Neural cell (in vitro differentiated cells): ENCODE data around the gene ERBB4.

ENCODE experiments used
- EZH2 ChIP-seq: fragments of 200-600, 300-800 bp; shearing (Covaris generic), sonication (generic); IDR thresholded peaks from 2 replicates; pipeline ENCODE4 v1.6.1; 2014; ENCODE audit warnings: antibody characterized with exemption, low read length, borderline replicate concordance, mild to moderate bottlenecking; ENCODE audit not compliant: insufficient read depth, poor library complexity, severe bottlenecking
- MXI1 ChIP-seq: fragments of 450-650 bp; conservative IDR thresholded peaks from 2 replicates; pipeline ENCODE4 v1.6.1; 2014; ENCODE audit warnings: antibody characterized with exemption, mild to moderate bottlenecking; ENCODE audit not compliant: poor library complexity, severe bottlenecking
- POLR2AphosphoS5 ChIP-seq: IDR thresholded peaks from 2 replicates; pipeline ENCODE4 v1.6.1; 2012
- RAD21 ChIP-seq: fragments of 450-650 bp; conservative IDR thresholded peaks from 2 replicates; pipeline ENCODE4 v1.6.1; 2014; ENCODE audit warnings: antibody characterized with exemption, mild to moderate bottlenecking, moderate library complexity
- TF ChIP-seq, protein P1 (sequence below): fragments of 450-650 bp; IDR thresholded peaks from 2 replicates; pipeline ENCODE4 v1.5.1; 2014; ENCODE audit warnings: antibody characterized with exemption, mild to moderate bottlenecking, moderate library complexity; ENCODE audit not compliant: poor library complexity, severe bottlenecking

DNA sequence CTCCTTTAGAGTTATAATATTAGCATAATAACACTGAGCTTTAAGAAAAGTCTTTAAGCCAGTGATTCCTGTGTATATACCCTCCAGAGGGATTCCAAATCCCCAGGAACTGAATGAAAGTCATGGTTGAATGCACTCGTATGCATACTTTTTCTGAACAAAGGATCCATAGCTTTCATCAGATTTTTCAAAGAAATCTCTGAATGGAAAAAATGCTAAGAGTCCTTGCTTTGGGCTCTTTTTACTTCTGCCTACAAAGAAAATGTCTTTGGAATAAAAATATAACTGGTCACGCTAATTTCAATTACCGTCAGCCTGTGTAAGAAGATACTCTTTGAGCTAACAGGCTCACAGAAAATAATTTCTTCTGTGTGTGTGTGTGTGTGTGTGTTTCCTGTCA, 939.5 kb downstream of the ERBB4 start:
- TF ChIP-seq MXI1, result no peak
- no peak for TF ChIP-seq EZH2
- TF ChIP-seq POLR2AphosphoS5, result no peak
- no peak for TF ChIP-seq RAD21
- TF ChIP-seq, protein P1, sequence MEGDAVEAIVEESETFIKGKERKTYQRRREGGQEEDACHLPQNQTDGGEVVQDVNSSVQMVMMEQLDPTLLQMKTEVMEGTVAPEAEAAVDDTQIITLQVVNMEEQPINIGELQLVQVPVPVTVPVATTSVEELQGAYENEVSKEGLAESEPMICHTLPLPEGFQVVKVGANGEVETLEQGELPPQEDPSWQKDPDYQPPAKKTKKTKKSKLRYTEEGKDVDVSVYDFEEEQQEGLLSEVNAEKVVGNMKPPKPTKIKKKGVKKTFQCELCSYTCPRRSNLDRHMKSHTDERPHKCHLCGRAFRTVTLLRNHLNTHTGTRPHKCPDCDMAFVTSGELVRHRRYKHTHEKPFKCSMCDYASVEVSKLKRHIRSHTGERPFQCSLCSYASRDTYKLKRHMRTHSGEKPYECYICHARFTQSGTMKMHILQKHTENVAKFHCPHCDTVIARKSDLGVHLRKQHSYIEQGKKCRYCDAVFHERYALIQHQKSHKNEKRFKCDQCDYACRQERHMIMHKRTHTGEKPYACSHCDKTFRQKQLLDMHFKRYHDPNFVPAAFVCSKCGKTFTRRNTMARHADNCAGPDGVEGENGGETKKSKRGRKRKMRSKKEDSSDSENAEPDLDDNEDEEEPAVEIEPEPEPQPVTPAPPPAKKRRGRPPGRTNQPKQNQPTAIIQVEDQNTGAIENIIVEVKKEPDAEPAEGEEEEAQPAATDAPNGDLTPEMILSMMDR, result no peak
